Panc1 (cell line): Measurements from ENCODE around the gene OXT.

Source experiments
- CTCF ChIP-seq: fragments of 450-650 bp; IDR thresholded peaks from 2 replicates; pipeline ENCODE4 v1.5.1; 2017; ENCODE audit warnings: mild to moderate bottlenecking
- POLR2AphosphoS5 ChIP-seq: IDR thresholded peaks from 2 replicates; pipeline ENCODE4 v1.6.1; 2012; ENCODE audit warnings: mild to moderate bottlenecking, low read depth, low read length, moderate library complexity
- SIN3A ChIP-seq: IDR thresholded peaks from 2 replicates; pipeline ENCODE4 v1.6.1; 2012; ENCODE audit warnings: low read depth, mild to moderate bottlenecking, low read length, moderate library complexity, borderline replicate concordance; ENCODE audit not compliant: insufficient read depth

GRCh38 chr20:3085571-3086072 is 14.2 kb downstream of the OXT start:
- TF ChIP-seq CTCF (no peak), SIN3A (no peak), POLR2AphosphoS5 (no peak)
